Measurements from ENCODE around the gene RUNX2. TPM values are rescaled to one million over a fixed set of nuclear protein-coding genes. Genes with fewer than 3 reads are reported as not detected.

RUNX2 gene
- total RNA-seq, 1 experiment from 2014 or later: 9.3 TPM

DNA sequence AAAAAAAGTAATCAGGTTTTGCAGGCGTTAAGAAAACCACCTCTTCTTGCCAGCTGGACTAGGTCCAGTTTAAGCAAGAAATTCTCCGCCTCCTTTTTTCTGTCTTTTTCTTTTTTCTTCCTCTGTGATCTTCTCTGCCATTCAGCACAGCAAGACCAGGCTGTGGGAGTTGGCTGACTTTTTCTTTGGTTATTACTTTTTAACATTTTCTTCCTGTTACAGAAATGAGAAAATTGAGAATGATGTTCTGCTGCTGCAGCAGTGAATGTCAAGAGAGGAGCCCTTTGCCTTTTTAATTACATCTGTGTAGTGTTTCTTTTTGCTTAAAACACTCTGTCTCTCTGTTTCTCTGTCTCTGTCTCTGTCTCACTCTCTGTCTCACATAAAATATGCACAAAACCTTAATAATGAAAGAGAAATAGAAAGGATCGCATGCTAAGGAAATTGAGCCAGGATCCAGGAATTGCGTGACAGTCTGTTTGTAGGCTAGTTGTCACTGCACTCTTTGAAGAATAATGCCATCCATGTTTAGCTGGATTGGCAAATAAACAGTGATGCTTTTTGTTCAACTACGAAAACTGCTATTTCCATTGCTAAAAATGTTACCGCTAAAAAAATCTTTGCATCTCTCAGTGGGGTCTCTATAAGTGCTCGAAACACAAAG, 152.8 kb downstream of the RUNX2 start:
- CTCF ChIA-PET: interaction anchor here (0.8 kb wide), 1 partner anchor 20 kb away, joined by 3 read pairs; no protein-coding TSS in a partner anchor
- Mint-ChIP-seq H3K4me3 (ENCODE audit: unreplicated experiment) (no peak overlapping the region), H3K27ac (ENCODE audit: low read depth, unreplicated experiment) (no peak overlapping the region), H3K27me3 (ENCODE audit: insufficient read depth, unreplicated experiment) (no peaks in the 10 kb centered on the region), H3K36me3 (ENCODE audit: insufficient read depth, unreplicated experiment) (peaks cover 9% of the 10 kb centered on the region), H3K4me1 (ENCODE audit: insufficient read depth, unreplicated experiment) (peaks cover 10% of the 10 kb centered on the region), H3K9me3 (ENCODE audit: unreplicated experiment) (no peaks in the 10 kb centered on the region)
- POLR2A ChIA-PET: interaction anchor here (0.6 to 1.4 kb wide), 2 partner anchors 44 to 82 kb away, joined by 3 read pairs; no protein-coding TSS in a partner anchor
- TF ChIP-seq, protein P1, sequence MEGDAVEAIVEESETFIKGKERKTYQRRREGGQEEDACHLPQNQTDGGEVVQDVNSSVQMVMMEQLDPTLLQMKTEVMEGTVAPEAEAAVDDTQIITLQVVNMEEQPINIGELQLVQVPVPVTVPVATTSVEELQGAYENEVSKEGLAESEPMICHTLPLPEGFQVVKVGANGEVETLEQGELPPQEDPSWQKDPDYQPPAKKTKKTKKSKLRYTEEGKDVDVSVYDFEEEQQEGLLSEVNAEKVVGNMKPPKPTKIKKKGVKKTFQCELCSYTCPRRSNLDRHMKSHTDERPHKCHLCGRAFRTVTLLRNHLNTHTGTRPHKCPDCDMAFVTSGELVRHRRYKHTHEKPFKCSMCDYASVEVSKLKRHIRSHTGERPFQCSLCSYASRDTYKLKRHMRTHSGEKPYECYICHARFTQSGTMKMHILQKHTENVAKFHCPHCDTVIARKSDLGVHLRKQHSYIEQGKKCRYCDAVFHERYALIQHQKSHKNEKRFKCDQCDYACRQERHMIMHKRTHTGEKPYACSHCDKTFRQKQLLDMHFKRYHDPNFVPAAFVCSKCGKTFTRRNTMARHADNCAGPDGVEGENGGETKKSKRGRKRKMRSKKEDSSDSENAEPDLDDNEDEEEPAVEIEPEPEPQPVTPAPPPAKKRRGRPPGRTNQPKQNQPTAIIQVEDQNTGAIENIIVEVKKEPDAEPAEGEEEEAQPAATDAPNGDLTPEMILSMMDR (IDR thresholded peaks at IDR 0.05; ENCODE audit: unreplicated experiment): no peak
- BruUV-seq (replicated peaks): no TSS peak
- peak; percentile 59 for DNase-seq (ENCODE audit: unreplicated experiment)
- intact Hi-C loops (cut with micrococcal nuclease): loop anchor here (2.0 kb wide), 1 partner anchor 58 kb away; no protein-coding TSS in a partner anchor

DNA sequence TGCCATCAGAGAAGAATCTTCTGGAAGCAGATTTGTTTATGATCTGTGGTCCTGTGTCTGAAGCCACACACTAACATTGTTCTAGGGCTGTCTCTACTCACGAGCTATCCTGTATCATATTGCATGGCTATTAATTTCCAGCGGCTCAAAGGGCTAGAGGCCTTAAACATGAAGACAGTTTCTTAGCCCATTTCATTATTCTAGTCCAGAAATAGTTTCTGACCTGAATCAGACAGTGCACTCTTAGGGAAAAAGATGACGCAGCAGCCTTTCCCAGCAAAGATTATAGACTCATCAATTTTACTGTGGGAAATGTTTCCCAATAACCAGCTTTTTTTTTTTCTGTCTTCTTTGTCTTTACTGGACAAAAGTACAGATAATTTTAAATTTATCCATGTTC, 154.9 kb downstream of the RUNX2 start:
- intact Hi-C loops (cut with micrococcal nuclease): no loop called here
- no peaks in the 10 kb centered on the region for H3K9me3 Mint-ChIP-seq (ENCODE audit: unreplicated experiment)
- no peak overlapping the region for H3K4me3 Mint-ChIP-seq (ENCODE audit: unreplicated experiment)
- TF ChIP-seq, protein P1 (IDR thresholded peaks at IDR 0.05; ENCODE audit: unreplicated experiment): no peak
- no peaks in the 10 kb centered on the region for H3K27me3 Mint-ChIP-seq (ENCODE audit: insufficient read depth, unreplicated experiment)
- no peak overlapping the region for H3K27ac Mint-ChIP-seq (ENCODE audit: low read depth, unreplicated experiment)
- peak; percentile 60 for DNase-seq (ENCODE audit: unreplicated experiment)
- peaks cover 12% of the 10 kb centered on the region for H3K36me3 Mint-ChIP-seq (ENCODE audit: insufficient read depth, unreplicated experiment)
- ChIA-PET POLR2A (no interaction called here), CTCF (interaction anchor here (1.3 kb wide), 1 partner anchor 8 kb away, joined by 5 read pairs; no protein-coding TSS in a partner anchor)
- BruUV-seq (replicated peaks): no TSS peak
- peaks cover 10% of the 10 kb centered on the region for H3K4me1 Mint-ChIP-seq (ENCODE audit: insufficient read depth, unreplicated experiment)

DNA sequence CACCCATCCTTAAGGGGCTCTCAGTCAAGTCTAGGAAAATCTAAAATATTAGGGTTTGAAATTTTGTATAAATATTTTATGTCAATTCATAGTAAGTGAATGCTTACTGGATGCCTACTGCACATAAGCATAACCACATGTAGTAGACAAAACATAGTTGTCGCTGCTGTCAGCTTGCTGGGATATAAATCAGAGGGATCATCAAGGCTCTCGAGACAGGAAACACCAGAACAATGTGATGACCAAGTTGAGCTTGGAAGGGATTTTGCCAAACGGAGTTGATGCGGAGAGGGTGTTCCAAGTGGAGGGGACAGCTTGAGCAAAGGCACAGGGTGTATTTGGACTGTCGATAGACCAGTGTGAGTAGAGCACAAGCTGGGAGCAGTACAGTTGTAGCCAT, 155.4 kb downstream of the RUNX2 start:
- intact Hi-C loops (cut with micrococcal nuclease): no loop called here
- no peak overlapping the region for H3K4me3 Mint-ChIP-seq (ENCODE audit: unreplicated experiment)
- ChIA-PET CTCF (interaction anchor here (1.3 kb wide), 1 partner anchor 9 kb away, joined by 5 read pairs; no protein-coding TSS in a partner anchor), POLR2A (interaction anchor here (1.3 kb wide), 1 partner anchor 18 kb away, joined by 5 read pairs; no protein-coding TSS in a partner anchor)
- H3K27me3 Mint-ChIP-seq (ENCODE audit: insufficient read depth, unreplicated experiment): no peaks in the 10 kb centered on the region
- no peak overlapping the region for H3K27ac Mint-ChIP-seq (ENCODE audit: low read depth, unreplicated experiment)
- no peak for DNase-seq (ENCODE audit: unreplicated experiment)
- peaks cover 12% of the 10 kb centered on the region for H3K36me3 Mint-ChIP-seq (ENCODE audit: insufficient read depth, unreplicated experiment)
- peaks cover 10% of the 10 kb centered on the region for H3K4me1 Mint-ChIP-seq (ENCODE audit: insufficient read depth, unreplicated experiment)
- BruUV-seq (replicated peaks): no TSS peak
- H3K9me3 Mint-ChIP-seq (ENCODE audit: unreplicated experiment): no peaks in the 10 kb centered on the region
- TF ChIP-seq, protein P1 (IDR thresholded peaks at IDR 0.05; ENCODE audit: unreplicated experiment): no peak

DNA sequence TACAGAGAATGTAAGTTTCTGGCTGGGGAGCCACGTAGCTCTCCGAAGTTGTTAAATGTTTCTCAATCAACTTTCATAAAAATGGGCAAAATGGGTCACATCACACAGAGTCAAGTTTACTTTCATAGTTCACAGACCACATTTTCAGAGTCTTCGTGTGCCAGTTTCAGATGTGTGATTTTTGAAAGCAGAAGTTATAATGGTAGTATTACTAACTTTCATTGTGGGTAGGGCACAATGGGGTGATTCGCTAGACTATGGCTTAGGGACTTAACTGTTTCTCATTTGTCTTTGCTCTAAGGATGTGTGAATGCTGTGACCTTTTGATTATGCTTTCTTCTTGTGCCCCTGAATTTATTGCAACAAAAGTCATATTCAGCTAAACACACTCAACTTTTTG, 158.6 kb downstream of the RUNX2 start:
- BruUV-seq (replicated peaks): no TSS peak
- no peaks in the 10 kb centered on the region for H3K4me1 Mint-ChIP-seq (ENCODE audit: insufficient read depth, unreplicated experiment)
- H3K27me3 Mint-ChIP-seq (ENCODE audit: insufficient read depth, unreplicated experiment): no peaks in the 10 kb centered on the region
- TF ChIP-seq, protein P1 (IDR thresholded peaks at IDR 0.05; ENCODE audit: unreplicated experiment): no peak
- POLR2A ChIA-PET: interaction anchor here (1.1 kb wide), 1 partner anchor 12 kb away, joined by 3 read pairs; no protein-coding TSS in a partner anchor
- H3K4me3 Mint-ChIP-seq (ENCODE audit: unreplicated experiment): no peak overlapping the region
- DNase-seq (ENCODE audit: unreplicated experiment): no peak
- intact Hi-C loops (cut with micrococcal nuclease): no loop called here
- H3K36me3 Mint-ChIP-seq (ENCODE audit: insufficient read depth, unreplicated experiment): peaks cover 12% of the 10 kb centered on the region
- CTCF ChIA-PET: no interaction called here
- no peaks in the 10 kb centered on the region for H3K9me3 Mint-ChIP-seq (ENCODE audit: unreplicated experiment)
- no peak overlapping the region for H3K27ac Mint-ChIP-seq (ENCODE audit: low read depth, unreplicated experiment)
